C4-2B (cell line): ENCODE data around the gene PPIF.

Source experiments
- CTCF ChIP-seq: fragments of 450-650 bp; conservative IDR thresholded peaks from 2 replicates; pipeline ENCODE4 v1.5.1; 2017; ENCODE audit warnings: mild to moderate bottlenecking
- ZFX ChIP-seq: fragments of 450-650 bp; IDR thresholded peaks from 2 replicates; pipeline ENCODE4 v1.6.1; 2017

GRCh38 chr10:79385392-79385795, 38.1 kb downstream of the PPIF start:
- TF ChIP-seq CTCF (no peak), ZFX (no peak)
